GM12878 (cell line): ENCODE data around the gene VAC14. TPM values are rescaled to one million over a fixed set of nuclear protein-coding genes. Genes with fewer than 3 reads are reported as not detected.

ENCODE experiments used
- ATAC-seq: fragments of 200-7000 bp; cut with Tn5 transposase; 3 replicates; pipeline ENCODE4 v1.9.1; 2020; ENCODE audit warnings: mild to moderate bottlenecking, moderate library complexity
- BruUV-seq: library from RNA; stranded (reverse); fragments of 400-500 nt; replicated peaks from 2 replicates; lab custom pipeline; 2021; lab: Mats Ljungman, UMichigan
- CTCF ChIA-PET: fragments of 300-600 bp; sonication (Branson Sonifier 250); formaldehyde crosslinking; extraction: SDS; loops from one replicate; lab custom pipeline; 2021; ENCODE audit warnings: inconsistent platforms; lab: Yijun Ruan, JAX
- POLR2A ChIA-PET: fragments of 350-600 bp; formaldehyde crosslinking; extraction: SDS; loops from one replicate; lab custom pipeline; 2021; ENCODE audit warnings: inconsistent platforms; lab: Charles Lee
- RAD21 ChIA-PET: fragments of 300-600 bp; sonication (Branson Sonifier 250); formaldehyde crosslinking; loops from one replicate; lab custom pipeline; 2023; ENCODE audit warnings: antibody characterized with exemption; ENCODE audit not compliant: unreplicated experiment; lab: Charles Lee
- SMC1A ChIA-PET: fragments of 300-600 bp; sonication (Branson Sonifier 250); formaldehyde crosslinking; loops from one replicate; lab custom pipeline; 2023; ENCODE audit not compliant: unreplicated experiment, uncharacterized antibody; lab: Charles Lee
- DNase-seq: peaks from one replicate; pipeline ENCODE4 v3.0.0-alpha.2; 2011; ENCODE audit warnings: low read depth, low spot score
- FAIRE-seq: peaks from 3 replicates; lab custom pipeline; 2011; peaks lifted over from hg19 to GRCh38; lab: Jason Lieb, UNC
- H2AFZ ChIP-seq: 2 replicates; pipeline ENCODE4 v1.6.0; 2011; ENCODE audit warnings: low read depth, low read length, control low read depth; ENCODE audit not compliant: control insufficient read depth
- H3K27ac ChIP-seq: 2 replicates; pipeline ENCODE4 v1.5.1; 2011; ENCODE audit warnings: control low read depth; ENCODE audit not compliant: control insufficient read depth, insufficient read depth
- H3K27me3 ChIP-seq, 2 experiments: replicated peaks in 1 of 2; 2 replicates each; pipeline versions ENCODE4 v1.6.0 to v1.6.1; 2011; ENCODE audit warnings: low read length in 1 of 2; ENCODE audit not compliant: control insufficient read depth in 2 of 2, insufficient read depth in 2 of 2
- H3K36me3 ChIP-seq, 2 experiments: 2 replicates each; pipeline ENCODE4 v1.5.1; 2011; ENCODE audit warnings: low read length in 1 of 2; ENCODE audit not compliant: control insufficient read depth in 2 of 2, insufficient read depth in 2 of 2
- H3K4me1 ChIP-seq: 2 replicates; pipeline ENCODE4 v1.6.1; 2011; ENCODE audit warnings: mild to moderate bottlenecking, low read length, moderate library complexity, mixed read lengths; ENCODE audit not compliant: control insufficient read depth, insufficient read depth
- H3K4me2 ChIP-seq: 2 replicates; pipeline ENCODE4 v1.6.0; 2011; ENCODE audit warnings: control low read depth; ENCODE audit not compliant: control insufficient read depth, insufficient read depth
- H3K4me3 ChIP-seq: fragments of 200-600 bp; sonication (generic); 2 replicates; pipeline ENCODE4 v1.5.1; 2016
- H3K79me2 ChIP-seq: 2 replicates; pipeline ENCODE4 v1.6.0; 2011; ENCODE audit warnings: low read length; ENCODE audit not compliant: control insufficient read depth, insufficient read depth
- H3K9ac ChIP-seq: 2 replicates; pipeline ENCODE4 v1.8.0; 2011; ENCODE audit warnings: low read length, control low read depth, mixed read lengths; ENCODE audit not compliant: control insufficient read depth, insufficient read depth
- H3K9me3 ChIP-seq: replicated peaks from 3 replicates; pipeline ENCODE4 v1.5.1; 2011; ENCODE audit warnings: mild to moderate bottlenecking, low read length; ENCODE audit not compliant: control insufficient read depth, insufficient read depth
- H4K20me1 ChIP-seq: 2 replicates; pipeline ENCODE4 v1.6.0; 2011; ENCODE audit not compliant: control insufficient read depth, insufficient read depth
- ATF3 ChIP-seq: IDR thresholded peaks from 2 replicates; pipeline ENCODE4 v1.6.1; 2011; ENCODE audit warnings: low read depth, mild to moderate bottlenecking, low read length, moderate library complexity, borderline replicate concordance; ENCODE audit errors: extremely low read depth
- CBX5 ChIP-seq: sonication (generic); IDR thresholded peaks from 2 replicates; pipeline ENCODE4 v1.6.1; 2016; ENCODE audit warnings: low read depth, moderate library complexity, mild to moderate bottlenecking, inconsistent platforms
- KAT2A ChIP-seq: conservative IDR thresholded peaks from 2 replicates; pipeline ENCODE4 v1.6.1; 2011; ENCODE audit warnings: low read depth, low read length; ENCODE audit not compliant: control insufficient read depth
- RUNX3 ChIP-seq: IDR thresholded peaks from 2 replicates; pipeline ENCODE4 v1.6.1; 2012; ENCODE audit warnings: low read length, inconsistent platforms
- SMC3 ChIP-seq: IDR thresholded peaks from 2 replicates; pipeline ENCODE4 v1.6.1; 2011; ENCODE audit warnings: low read length, improper control_type of control experiment, borderline replicate concordance
- SPI1 ChIP-seq: IDR thresholded peaks from 2 replicates; pipeline ENCODE4 v1.6.1; 2011; ENCODE audit warnings: low read depth, mild to moderate bottlenecking, low read length, moderate library complexity, borderline replicate concordance; ENCODE audit not compliant: insufficient read depth
- TARDBP ChIP-seq: IDR thresholded peaks from 2 replicates; pipeline ENCODE4 v1.6.1; 2016; ENCODE audit warnings: borderline replicate concordance
- TCF3 ChIP-seq: IDR thresholded peaks from 2 replicates; pipeline ENCODE4 v1.6.1; 2012; ENCODE audit warnings: low read depth, mild to moderate bottlenecking, low read length, borderline replicate concordance; ENCODE audit not compliant: insufficient read depth
- USF2 ChIP-seq: IDR thresholded peaks from 2 replicates; pipeline ENCODE4 v1.6.1; 2011; ENCODE audit warnings: low read depth, low read length, improper control_type of control experiment, borderline replicate concordance
- ZZZ3 ChIP-seq: IDR thresholded peaks from 2 replicates; pipeline ENCODE4 v1.6.1; 2011; ENCODE audit warnings: low read depth; ENCODE audit not compliant: control insufficient read depth, insufficient read length
- WGBS: methylation state at CpG from one replicate; pipeline ENCODE4 v1.1.6; 2016; ENCODE audit warnings: low lambda C conversion rate; ENCODE audit not compliant: insufficient replicate concordance, insufficient coverage; ENCODE audit errors: missing lambda C conversion rate; 5-methylcytosine and 5-hydroxymethylcytosine counted together
- in situ Hi-C: fragments of 300-500 bp; cut with MboI; formaldehyde crosslinking; loops from 9 replicates; pipeline ENCODE4 v1.14.3; 2018; ENCODE audit warnings: mixed read lengths
- intact Hi-C: fragments of 100-400 bp; cut with micrococcal nuclease; formaldehyde crosslinking; loops from one replicate; pipeline ENCODE4 v1.14.2; 2022; ENCODE audit not compliant: unreplicated experiment
- polyA plus RNA-seq, 11 experiments: library from polyadenylated mRNA; depleted of rRNA in 4 of 11; unstranded in 6 of 11; stranded (reverse) in 5 of 11; fragments of >200 nt; fragmentation: Nextera tagmentation in 4 of 11; fragmentation: Illumina TruSeq in 1 of 11; extraction: Ambion mirVana in 4 of 11; extraction: Trizol in 1 of 11; gene quantifications; 1 replicate in 1 of 11; 2 replicates in 10 of 11; pipeline versions ENCODE4 v1.2.1 to v1.2.3, GENCODE V29; 2011 to 2016; ENCODE audit warnings: inconsistent platforms in 2 of 11, missing spikeins in 2 of 11, low read depth in 1 of 11
- total RNA-seq, 4 experiments: library from RNA; depleted of rRNA in 3 of 4; stranded (reverse); fragments of >200 nt in 3 of 4; fragmentation: Illumina TruSeq in 1 of 4; extraction: Trizol in 1 of 4; gene quantifications; 2 replicates each; pipeline versions ENCODE4 v1.2.1 to v1.2.3, GENCODE V29; 2013 to 2021

VAC14 gene
- total and polyA plus RNA-seq, 10 of the 15 experiments (the other 5 are each of a cell fraction or from before 2014, with no cell fraction given): 1.3 to 45.5 (median 25.5) TPM

- in situ Hi-C loops: no loop called here
- no peaks in the 10 kb centered on the region for H3K9me3 ChIP-seq
- H3K9ac ChIP-seq: no peak overlapping the region
- RAD21 ChIA-PET: no interaction called here
- H3K27me3 ChIP-seq: no peaks in the 10 kb centered on the region
- 86% methylated on average over 12 of the region's 12 CpGs for WGBS
- no peaks in the 10 kb centered on the region for H3K79me2 ChIP-seq
- CTCF ChIA-PET: no interaction called here
- POLR2A ChIA-PET: no interaction called here
- H3K4me3 ChIP-seq: no peak overlapping the region
- TF ChIP-seq ZZZ3: no peak
- no peak for TF ChIP-seq KAT2A
- no peak for TF ChIP-seq USF2
- no peak for TF ChIP-seq RUNX3
- TF ChIP-seq SMC3: no peak
- TF ChIP-seq TCF3: no peak
- no peak for TF ChIP-seq ATF3
- TF ChIP-seq CBX5: no peak
- TF ChIP-seq SPI1: no peak
- TF ChIP-seq TARDBP: no peak
- no peaks in the 10 kb centered on the region for H3K4me1 ChIP-seq
- DNase-seq: no peak
- intact Hi-C loops: no loop called here
- ATAC-seq: no peak
- no peak overlapping the region for H3K27ac ChIP-seq
- H4K20me1 ChIP-seq: no peaks in the 10 kb centered on the region
- BruUV-seq: no TSS peak
- H3K4me2 ChIP-seq: no peak overlapping the region
- SMC1A ChIA-PET: no interaction called here
- no peak for FAIRE-seq
- H2AFZ ChIP-seq: no peak overlapping the region
- H3K36me3 ChIP-seq: peaks cover 2 to 5% of the 10 kb centered on the region in 2 experiments; a peak in 2 of 4 replicates
Measured at GRCh38 chr16:70712942-70713341, 88.0 kb downstream of the VAC14 start.
